K562 (cell line): ENCODE results near the gene SH2B2. TPM values are rescaled to one million over a fixed set of nuclear protein-coding genes. Genes with fewer than 3 reads are reported as not detected.

Experiments
- CHD4 ChIP-seq: fragments of 200-600 bp; sonication (generic); IDR thresholded peaks from 3 replicates; pipeline ENCODE4 v1.6.1; 2012; ENCODE audit warnings: low read depth, mild to moderate bottlenecking, mixed read lengths, low read length, inconsistent platforms; ENCODE audit not compliant: insufficient read depth, insufficient replicate concordance, poor library complexity, severe bottlenecking
- CTBP1 ChIP-seq: fragments of 450-650 bp; IDR thresholded peaks from 2 replicates; pipeline ENCODE4 v1.6.1; 2016; ENCODE audit warnings: borderline replicate concordance
- EP300 ChIP-seq: IDR thresholded peaks from 2 replicates; pipeline ENCODE4 v1.6.1; 2012; ENCODE audit warnings: low read length, improper control_type of control experiment
- FUS ChIP-seq: fragments of 200-400 bp; formaldehyde crosslinking; optimal IDR thresholded peaks from 2 replicates; pipeline ENCODE3; 2017; ENCODE audit warnings: low read depth, low read length
- L3MBTL2 ChIP-seq: fragments of 450-650 bp; IDR thresholded peaks from 2 replicates; pipeline ENCODE4 v1.6.1; 2016; ENCODE audit warnings: mild to moderate bottlenecking, moderate library complexity
- LCOR ChIP-seq: sonication (generic); formaldehyde crosslinking; IDR thresholded peaks from 2 replicates; pipeline ENCODE4 v1.8.0; 2022; ENCODE audit warnings: mild to moderate bottlenecking, missing genetic modification reagents
- MXD1 ChIP-seq: fragments of 250-450 bp; sonication (Bioruptor Pico); IDR thresholded peaks from 2 replicates; pipeline ENCODE4 v1.8.0; 2021; ENCODE audit warnings: borderline replicate concordance, mild to moderate bottlenecking, moderate library complexity; ENCODE audit not compliant: poor library complexity, severe bottlenecking
- NCOR1 ChIP-seq: fragments of 450-650 bp; IDR thresholded peaks from 2 replicates; pipeline ENCODE4 v1.6.1; 2016; ENCODE audit warnings: mild to moderate bottlenecking, moderate library complexity
- NFIX ChIP-seq: fragments of 250-450 bp; sonication (Bioruptor Pico); IDR thresholded peaks from 2 replicates; pipeline ENCODE4 v1.4.0; 2020; ENCODE audit warnings: low read depth, mild to moderate bottlenecking, moderate library complexity
- NR1H2 ChIP-seq: sonication (generic); formaldehyde crosslinking; IDR thresholded peaks from 2 replicates; pipeline ENCODE4 v1.4.0; 2020; ENCODE audit warnings: mild to moderate bottlenecking, missing genetic modification reagents
- PHTF2 ChIP-seq: fragments of 250-450 bp; sonication (Bioruptor Pico); IDR thresholded peaks from 2 replicates; pipeline ENCODE4 v1.5.0; 2021; ENCODE audit warnings: mild to moderate bottlenecking
- SMAD4 ChIP-seq: fragments of 250-450 bp; sonication (Bioruptor Pico); conservative IDR thresholded peaks from 2 replicates; pipeline ENCODE4 v1.8.0; 2021; ENCODE audit warnings: inconsistent platforms, mild to moderate bottlenecking, moderate library complexity
- SMARCA5 ChIP-seq: fragments of 450-650 bp; IDR thresholded peaks from 2 replicates; pipeline ENCODE4 v1.6.1; 2016
- SNRNP70 ChIP-seq: fragments of 200-400 bp; formaldehyde crosslinking; optimal IDR thresholded peaks from 2 replicates; pipeline ENCODE3; 2017; ENCODE audit warnings: low read depth, low read length
- SRSF9 ChIP-seq: fragments of 200-400 bp; formaldehyde crosslinking; IDR thresholded peaks from 2 replicates; pipeline ENCODE4 v1.6.1; 2017; ENCODE audit warnings: low read depth, low read length, borderline replicate concordance
- TARDBP ChIP-seq: fragments of 450-650 bp; IDR thresholded peaks from 2 replicates; pipeline ENCODE4 v1.6.1; 2016
- TFE3 ChIP-seq: fragments of 450-650 bp; formaldehyde crosslinking; IDR thresholded peaks from 2 replicates; pipeline ENCODE4 v1.4.0; 2020; ENCODE audit warnings: mild to moderate bottlenecking, mixed read lengths
- YY1 ChIP-seq, 3 experiments: IDR thresholded peaks; 2 replicates each; pipeline ENCODE4 v1.6.1; 2011; ENCODE audit warnings: low read length in 2 of 3, mild to moderate bottlenecking in 2 of 3, moderate library complexity in 2 of 3, borderline replicate concordance in 1 of 3, control low read depth in 1 of 3, low read depth in 1 of 3; ENCODE audit not compliant: insufficient read depth in 3 of 3, insufficient replicate concordance in 2 of 3, control insufficient read depth in 1 of 3, insufficient read length in 1 of 3; ENCODE audit errors: extremely low read depth in 1 of 3
- ZNF140 ChIP-seq: fragments of 250-450 bp; sonication (Bioruptor Pico); IDR thresholded peaks from 2 replicates; pipeline ENCODE4 v1.8.0; 2021; ENCODE audit warnings: moderate library complexity, mild to moderate bottlenecking, inconsistent platforms
- ZNF253 ChIP-seq: fragments of 250-450 bp; sonication (Bioruptor Pico); conservative IDR thresholded peaks from 2 replicates; pipeline ENCODE4 v1.6.1; 2021; ENCODE audit warnings: mild to moderate bottlenecking
- ZNF3 ChIP-seq: fragments of 250-450 bp; sonication (Bioruptor Pico); IDR thresholded peaks from 2 replicates; pipeline ENCODE4 v1.5.0; 2021; ENCODE audit warnings: mild to moderate bottlenecking, moderate library complexity
- ZNF444 ChIP-seq: fragments of 250-450 bp; sonication (Bioruptor Pico); IDR thresholded peaks from 2 replicates; pipeline ENCODE4 v1.4.0; 2020; ENCODE audit warnings: mild to moderate bottlenecking, moderate library complexity
- ZNF512 ChIP-seq: IDR thresholded peaks from 2 replicates; pipeline ENCODE4 v1.6.1; 2016; ENCODE audit warnings: missing genetic modification characterization, missing compliant biosample characterization
- ZNF589 ChIP-seq: fragments of 200-800 bp; sonication (Bioruptor generic); IDR thresholded peaks from 2 replicates; pipeline ENCODE4 v1.6.1; 2016; ENCODE audit warnings: low read depth, missing genetic modification characterization, missing compliant biosample characterization
- ZNF75A ChIP-seq: fragments of 450-650 bp; formaldehyde crosslinking; IDR thresholded peaks from 2 replicates; pipeline ENCODE4 v1.4.0; 2020; ENCODE audit warnings: mild to moderate bottlenecking
- ZNF77 ChIP-seq: fragments of 250-450 bp; sonication (Bioruptor Pico); IDR thresholded peaks from 2 replicates; pipeline ENCODE4 v1.5.0; 2020
- ZNF830 ChIP-seq: fragments of 250-450 bp; sonication (Bioruptor Pico); IDR thresholded peaks from 2 replicates; pipeline ENCODE4 v1.5.0; 2021; ENCODE audit warnings: mild to moderate bottlenecking
- polyA plus RNA-seq, 8 experiments: library from polyadenylated mRNA; depleted of rRNA in 4 of 8; stranded (reverse) in 5 of 8; unstranded in 3 of 8; fragments of >200 nt; fragmentation: Nextera tagmentation in 2 of 8; fragmentation: Illumina TruSeq in 1 of 8; extraction: Ambion mirVana in 2 of 8; extraction: Trizol in 1 of 8; gene quantifications; 2 replicates each; pipeline versions ENCODE4 v1.2.1 to v1.2.3, GENCODE V29; 2011 to 2014; ENCODE audit warnings: inconsistent platforms in 1 of 8, missing spikeins in 1 of 8
- total RNA-seq, 7 experiments: library from RNA; depleted of rRNA in 6 of 7; stranded (reverse); fragments of >200 nt in 6 of 7; fragmentation: Illumina TruSeq in 2 of 7; extraction: Trizol in 2 of 7; gene quantifications; 2 replicates each; pipeline versions ENCODE4 v1.2.1 to v1.2.3, GENCODE V29; 2011 to 2021; ENCODE audit warnings: low replicate concordance in 1 of 7

SH2B2 gene
- total and polyA plus RNA-seq, 9 of the 15 experiments (the other 6 are each of a cell fraction or from before 2014, with no cell fraction given): 0.03 to 0.89 (median 0.07) TPM; not detected in 4

GRCh38 chr7:102252366-102252982, 34.2 kb upstream of the SH2B2 start (continued):
- TF ChIP-seq CHD4 (no peak), NR1H2 (CRISPR knock-in tag) (no peak), FUS (no peak), ZNF830 (CRISPR knock-in tag) (no peak), SMARCA5 (no peak), ZNF589 (CRISPR knock-in tag) (no peak), SNRNP70 (no peak), NFIX (CRISPR knock-in tag) (no peak), TFE3 (CRISPR knock-in tag) (no peak), LCOR (CRISPR knock-in tag) (no peak), SRSF9 (no peak), ZNF512 (tag) (no peak), ZNF75A (CRISPR knock-in tag) (no peak), NCOR1 (peak; percentile 77), MXD1 (CRISPR knock-in tag) (no peak), CTBP1 (peak; percentile 60; the same call in 1 of the 2 replicates), ZNF140 (CRISPR knock-in tag) (no peak), SMAD4 (CRISPR knock-in tag) (0 out of 2 replicates have a peak, but pooled peaks have one; percentile 30), ZNF444 (no peak), ZNF253 (CRISPR knock-in tag) (no peak), PHTF2 (no peak), L3MBTL2 (0 out of 2 replicates have a peak, but pooled peaks have one; percentile 25), ZNF77 (CRISPR knock-in tag) (no peak), TARDBP (no peak), ZNF3 (CRISPR knock-in tag) (no peak), EP300 (peak; percentile 71), YY1 (IDR thresholded peaks at IDR 0.05; ENCODE audit: borderline replicate concordance in 1 of 3, control insufficient read depth in 1 of 3, extremely low read depth in 1 of 3, insufficient read depth in 3 of 3, insufficient read length in 1 of 3, insufficient replicate concordance in 2 of 3, low read depth in 1 of 3, low read length in 2 of 3) (no peak)
